Measurements from ENCODE around the gene CACNA1C.

Gene CACNA1C

DNA sequence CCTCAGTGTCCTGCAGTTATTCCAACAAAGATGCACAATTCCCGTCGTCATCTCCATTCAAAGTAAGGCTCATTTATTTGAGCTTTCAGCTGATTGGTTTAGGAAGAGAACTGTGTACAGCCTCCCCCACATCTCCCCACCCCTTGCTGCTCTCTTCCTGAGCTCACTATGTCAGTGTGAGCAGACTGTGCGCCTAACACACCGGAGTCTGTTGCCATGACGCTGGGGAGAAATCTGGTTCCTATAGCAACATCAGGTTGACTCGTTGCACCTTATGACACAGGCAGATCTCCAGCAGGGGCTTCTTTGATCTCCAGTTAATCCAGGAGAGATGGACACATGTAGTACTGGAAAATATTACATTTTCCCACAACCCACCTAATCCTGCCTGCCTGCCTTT is 319.4 kb downstream of the CACNA1C start:
- H3K27ac ChIP-seq = no peak overlapping the region

DNA sequence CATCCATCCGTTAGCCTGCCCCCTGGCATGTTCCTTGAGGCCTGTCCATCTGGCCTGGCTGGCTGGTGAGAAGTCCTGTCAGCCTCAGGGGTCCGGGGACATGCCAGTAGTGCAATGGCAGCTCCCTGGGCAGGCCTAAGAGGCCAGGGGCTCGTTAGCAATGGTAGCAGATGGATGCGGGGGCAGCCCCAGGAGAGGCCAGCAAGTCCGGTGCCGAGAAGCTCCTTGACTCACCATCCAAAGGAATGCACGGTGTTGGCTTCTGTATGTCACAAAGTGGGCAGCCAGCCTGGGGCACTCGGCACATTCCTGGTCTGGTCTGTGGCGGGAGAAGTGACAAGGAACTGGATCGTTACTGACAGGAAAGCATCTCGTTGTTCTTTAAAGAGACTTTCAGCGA is 319.9 kb downstream of the CACNA1C start:
- no peak overlapping the region for H3K27ac ChIP-seq
- DNase-seq (ENCODE audit: low read depth, low spot score) = no peak

More for the DNA sequence above, 319.4 kb downstream of the CACNA1C start:
- DNase-seq (ENCODE audit: low read depth, low spot score) = no peak

DNA sequence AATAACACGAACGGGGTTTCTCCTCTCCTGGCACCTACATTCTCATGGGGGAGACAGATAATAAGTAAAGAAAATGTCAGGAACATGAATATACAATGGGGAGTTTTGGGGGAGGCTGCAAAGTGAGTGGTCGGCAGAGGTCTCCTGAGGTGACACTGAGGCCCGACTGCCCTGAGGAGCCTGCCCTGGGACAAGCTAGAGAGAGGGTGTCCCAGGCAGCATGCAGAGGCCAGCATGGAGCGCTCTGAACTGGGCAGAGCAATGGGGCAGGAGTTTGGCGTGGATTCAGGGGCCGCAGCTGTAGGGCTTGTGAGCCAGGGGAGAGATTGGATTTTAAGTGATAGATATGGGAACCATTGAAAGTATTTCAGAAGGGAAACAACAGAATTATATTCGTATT is 320.5 kb downstream of the CACNA1C start:
- no peak overlapping the region for H3K27ac ChIP-seq
- DNase-seq (ENCODE audit: low read depth, low spot score) = no peak

DNA sequence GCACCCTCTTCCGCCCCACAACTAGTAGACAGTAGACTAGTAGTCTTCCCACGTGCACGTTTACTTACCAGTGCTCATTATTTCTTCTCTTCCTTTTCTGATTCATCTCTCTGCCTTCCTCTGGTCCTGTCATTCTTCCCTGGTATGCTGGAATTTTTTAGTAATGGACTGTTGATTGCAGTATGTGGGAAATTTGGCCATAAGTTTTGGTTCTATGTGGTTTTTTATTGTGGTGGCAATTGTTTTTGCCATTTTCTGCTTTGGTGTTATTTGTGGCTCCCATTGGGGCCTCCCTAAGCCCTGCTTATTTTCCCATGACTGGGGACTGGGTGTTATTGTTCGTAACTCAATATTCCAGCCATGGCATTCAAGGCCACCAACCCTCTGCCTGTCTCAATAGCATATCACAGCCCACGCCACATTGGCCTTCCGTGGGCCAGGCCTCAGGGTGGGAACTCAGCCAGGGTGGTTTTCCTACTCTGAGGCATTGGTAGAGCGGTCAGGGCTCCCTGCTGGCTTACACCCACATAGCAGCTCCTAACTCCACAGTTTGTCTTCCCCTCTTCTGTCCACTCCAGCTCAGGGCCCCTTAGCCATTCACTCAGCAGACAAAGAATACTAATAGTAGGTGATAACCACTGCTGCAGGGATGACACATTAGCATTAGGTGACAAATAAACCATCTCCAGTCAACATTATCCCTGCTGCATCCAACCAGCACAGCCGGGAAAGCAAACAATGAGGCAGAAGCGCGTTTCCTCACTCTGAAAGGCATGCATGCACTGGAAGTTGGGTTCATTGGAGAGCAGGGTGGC is 321.5 kb downstream of the CACNA1C start:
- no peak for DNase-seq (ENCODE audit: low read depth, low spot score)
- H3K27ac ChIP-seq = no peak overlapping the region

DNA sequence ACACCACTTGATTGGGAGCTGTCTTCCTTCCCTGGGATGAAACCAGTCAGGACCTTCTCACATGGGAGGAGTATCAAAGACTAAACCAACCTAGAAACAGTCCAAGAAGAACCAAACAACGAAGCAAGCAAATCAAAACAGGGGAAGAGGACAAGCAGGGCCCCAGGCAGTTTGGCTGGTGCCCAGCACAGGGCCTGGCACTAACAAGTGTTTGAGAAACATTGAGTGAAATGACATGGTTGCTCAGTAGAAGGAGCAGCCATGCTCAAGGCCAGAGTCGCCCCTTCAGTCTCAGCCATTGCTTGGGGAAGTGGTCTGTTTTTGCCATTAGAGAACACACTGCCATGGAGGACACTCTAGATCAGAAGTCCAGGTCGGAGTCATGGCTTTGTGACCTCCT is 323.1 kb downstream of the CACNA1C start:
- no peak for DNase-seq (ENCODE audit: low read depth, low spot score)
- no peak overlapping the region for H3K27ac ChIP-seq

DNA sequence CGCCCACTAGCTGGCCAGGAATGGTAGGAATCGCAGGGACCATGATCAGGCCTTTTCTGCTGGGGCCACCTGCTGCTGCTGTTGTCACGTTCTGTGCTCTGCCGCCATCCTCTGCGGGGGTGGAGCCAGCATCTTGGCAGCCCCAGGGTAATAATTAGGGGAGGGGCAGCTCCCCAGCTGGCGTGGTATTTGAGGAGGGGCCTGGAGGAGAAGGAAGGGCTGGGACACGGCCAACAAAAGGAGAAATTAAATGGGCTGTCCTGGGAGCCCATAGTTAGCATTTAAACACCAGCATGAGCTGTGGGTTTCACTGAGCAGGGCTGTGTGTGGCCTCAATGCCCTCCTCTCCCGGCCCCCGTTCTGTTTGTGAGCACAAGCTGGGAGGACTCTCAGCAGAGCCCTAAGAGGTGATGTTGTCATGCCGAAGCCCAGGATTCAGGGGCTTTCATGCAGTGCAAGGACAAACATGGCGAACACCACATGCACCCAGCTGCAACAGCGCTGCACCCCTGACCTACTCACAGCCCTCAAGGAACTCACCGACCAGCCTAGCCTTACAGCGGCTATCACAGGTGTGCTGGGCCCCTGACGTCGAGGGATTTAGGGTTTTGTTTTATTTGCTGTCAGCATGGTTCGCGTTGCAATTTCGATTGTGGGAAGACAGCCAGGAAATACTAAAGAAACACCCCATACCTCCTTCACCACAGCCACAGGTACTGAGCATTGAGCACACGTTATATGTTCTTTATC is 324.3 kb downstream of the CACNA1C start:
- no peak overlapping the region for H3K27ac ChIP-seq
- no peak for DNase-seq (ENCODE audit: low read depth, low spot score)

DNA sequence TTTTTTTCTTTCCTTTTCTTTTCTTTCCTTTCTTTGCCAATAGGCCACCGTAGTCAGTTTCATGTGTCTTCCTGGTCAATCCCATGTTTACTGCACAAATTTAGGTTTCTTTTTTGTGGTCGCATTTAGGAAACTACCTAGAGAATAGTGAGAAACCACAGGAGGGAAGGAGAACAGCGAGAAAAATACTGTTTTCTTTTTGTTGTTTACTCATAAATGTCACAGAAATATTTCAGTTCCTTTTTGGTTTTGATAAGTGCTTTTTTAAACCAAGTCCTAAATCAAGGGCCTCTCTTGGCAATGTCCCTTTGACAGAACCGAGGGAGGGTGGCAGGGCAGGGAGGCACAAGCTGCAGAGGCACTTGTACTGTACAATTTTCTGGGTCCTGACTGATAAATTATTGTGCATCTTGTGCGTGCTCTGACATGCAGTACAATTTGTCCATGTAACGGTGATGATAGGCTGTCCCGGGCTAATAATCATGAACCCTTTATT is 326.1 kb downstream of the CACNA1C start:
- no peak for DNase-seq (ENCODE audit: low read depth, low spot score)
- H3K27ac ChIP-seq = no peak overlapping the region

DNA sequence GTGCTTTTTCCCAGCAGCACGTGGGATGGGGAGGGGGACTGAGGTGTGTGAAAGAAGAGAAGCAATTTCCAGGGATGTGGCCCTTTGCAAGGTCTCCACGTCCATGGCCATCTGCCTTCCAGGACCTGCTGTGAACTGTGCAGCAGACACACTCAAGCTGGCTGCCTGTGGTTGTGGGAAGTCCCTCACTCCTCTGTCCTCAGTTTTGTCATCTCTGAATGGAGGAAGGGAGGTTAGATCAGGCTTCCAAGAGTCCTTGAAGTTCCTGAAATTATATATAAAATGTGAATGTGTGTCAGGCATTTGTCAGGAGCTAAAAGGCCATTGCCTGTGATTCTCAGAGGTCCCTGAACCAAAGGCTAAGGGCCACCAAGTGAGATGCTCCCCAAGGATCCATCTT is 328.2 kb downstream of the CACNA1C start:
- no peak for DNase-seq (ENCODE audit: low read depth, low spot score)
- H3K27ac ChIP-seq = no peak overlapping the region

DNA sequence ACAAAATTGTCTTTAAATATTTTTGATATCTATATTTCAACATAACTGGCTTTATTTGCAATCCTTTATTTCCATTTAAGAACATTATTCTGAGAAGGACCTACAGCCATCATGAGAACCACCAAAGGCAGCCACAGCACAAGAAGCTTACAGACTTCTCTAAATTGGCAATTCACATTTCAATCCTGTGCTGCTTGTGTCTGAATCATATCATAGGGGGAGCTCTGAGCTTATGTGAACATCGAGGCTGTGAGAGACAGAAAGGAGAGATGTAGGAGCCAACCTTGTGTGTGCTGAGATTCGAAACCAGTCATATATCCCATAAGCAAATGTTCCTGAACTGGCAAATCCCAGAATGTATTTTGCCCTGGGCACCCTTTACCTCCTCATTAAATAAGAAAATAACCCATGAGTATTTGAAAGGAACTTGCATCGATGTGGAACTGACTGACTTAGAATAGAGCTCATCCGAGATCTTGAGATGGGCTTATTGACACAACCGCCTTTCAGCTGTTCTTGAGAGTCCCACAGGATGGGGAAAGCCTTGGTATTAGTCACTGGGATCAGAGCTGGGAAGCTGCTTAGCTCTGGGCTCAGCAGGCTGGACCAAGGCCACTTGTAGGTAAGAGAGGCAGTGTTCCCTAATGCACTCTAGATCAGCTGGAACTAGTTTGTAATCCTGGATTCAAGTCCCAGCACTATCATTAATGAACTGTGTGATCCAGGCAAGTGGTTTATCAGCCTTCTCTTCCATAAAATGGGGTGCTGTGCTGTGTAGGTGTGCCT is 329.8 kb downstream of the CACNA1C start:
- H3K27ac ChIP-seq = no peak overlapping the region
- no peak for DNase-seq (ENCODE audit: low read depth, low spot score)

DNA sequence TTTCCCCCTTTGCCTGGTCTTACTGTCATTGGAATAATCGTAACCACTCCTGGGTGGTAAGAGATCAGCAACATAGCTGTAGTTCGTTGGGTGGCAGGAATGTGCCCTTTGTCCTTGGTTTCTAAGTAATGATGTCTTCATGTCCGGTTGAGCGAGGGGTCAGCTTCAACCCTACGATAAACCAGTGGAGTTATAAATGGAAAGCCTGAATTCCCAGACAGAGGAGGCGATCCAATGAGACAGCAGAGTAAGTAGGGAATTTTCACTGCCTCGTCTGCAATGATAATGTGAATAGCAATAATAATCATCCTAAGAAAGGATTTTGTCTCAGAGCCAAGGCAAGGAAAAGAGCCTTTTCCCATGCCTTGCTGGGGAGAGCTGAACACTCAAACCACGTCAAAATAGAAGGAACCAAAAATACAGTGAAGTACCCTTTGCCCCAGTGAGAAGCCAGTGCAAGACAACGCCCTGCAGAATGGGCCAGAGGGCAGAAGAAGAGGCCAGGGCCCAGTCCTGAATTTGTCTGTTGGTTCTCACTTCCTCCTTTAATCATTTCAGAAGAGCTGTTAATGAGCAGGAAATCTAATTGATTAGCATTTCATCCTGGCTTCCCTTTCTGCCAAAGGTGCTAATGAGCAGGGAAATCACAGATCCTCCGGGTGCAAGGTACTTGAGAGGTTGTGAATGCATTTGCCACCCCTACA is 330.7 kb downstream of the CACNA1C start:
- DNase-seq (ENCODE audit: low read depth, low spot score) = no peak
- H3K27ac ChIP-seq = no peak overlapping the region

DNA sequence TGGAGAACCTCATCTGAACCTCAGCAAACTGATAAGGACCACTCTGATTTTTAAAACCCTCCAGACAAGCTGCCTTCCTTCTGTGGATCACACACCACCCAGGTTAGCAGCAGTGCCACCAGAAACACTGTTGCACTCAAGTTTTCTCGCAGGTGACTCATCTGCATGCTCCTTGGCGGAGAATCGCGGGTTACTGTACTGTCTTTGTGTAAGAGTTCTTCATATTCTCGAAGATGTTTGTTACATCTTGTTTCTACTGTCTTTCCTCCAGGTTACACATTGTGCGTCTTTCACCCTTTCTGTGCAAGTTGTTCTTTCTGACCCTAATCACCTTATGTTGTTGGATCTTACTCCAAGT is 331.2 kb downstream of the CACNA1C start:
- H3K27ac ChIP-seq = no peak overlapping the region
- DNase-seq (ENCODE audit: low read depth, low spot score) = no peak

DNA sequence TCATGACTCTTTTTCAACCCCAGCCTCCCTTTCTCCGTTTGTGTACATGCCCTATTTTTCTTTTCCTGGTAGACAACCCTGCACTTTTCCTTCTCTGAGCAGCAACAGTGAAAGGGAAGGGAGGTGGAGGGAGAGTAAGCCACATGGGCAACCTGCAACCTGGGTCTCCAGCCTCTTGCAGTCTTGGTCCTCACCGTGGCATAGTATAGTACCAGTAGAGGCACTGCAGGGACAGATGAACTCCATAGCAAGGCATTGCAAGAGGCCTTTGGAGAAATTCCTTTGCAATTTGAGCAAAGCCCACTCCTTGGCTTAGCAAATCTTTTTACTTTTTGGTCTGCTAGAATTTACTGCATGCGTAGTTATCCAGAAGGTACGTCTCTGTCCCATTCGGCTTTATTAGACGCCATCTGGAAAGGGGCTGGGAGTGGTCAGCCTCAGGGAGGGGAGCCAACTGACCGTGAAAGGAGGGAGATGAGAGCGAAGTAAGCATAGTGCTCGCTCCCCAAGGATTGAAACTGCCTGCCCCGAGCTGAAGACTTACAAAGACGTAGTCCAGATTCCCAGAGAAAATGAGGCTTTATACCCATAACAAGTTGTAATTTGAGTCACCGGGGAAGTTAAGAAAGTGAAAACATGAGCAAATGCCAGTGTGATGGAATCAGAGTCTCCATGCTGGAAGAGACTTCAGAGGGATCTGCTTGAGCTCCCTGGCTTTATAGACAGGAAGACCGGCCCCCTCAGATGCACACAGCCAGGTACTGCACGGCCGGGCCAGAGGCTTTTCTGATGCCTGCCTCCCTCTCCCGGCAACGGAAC is 332.0 kb downstream of the CACNA1C start:
- no peak for DNase-seq (ENCODE audit: low read depth, low spot score)

DNA sequence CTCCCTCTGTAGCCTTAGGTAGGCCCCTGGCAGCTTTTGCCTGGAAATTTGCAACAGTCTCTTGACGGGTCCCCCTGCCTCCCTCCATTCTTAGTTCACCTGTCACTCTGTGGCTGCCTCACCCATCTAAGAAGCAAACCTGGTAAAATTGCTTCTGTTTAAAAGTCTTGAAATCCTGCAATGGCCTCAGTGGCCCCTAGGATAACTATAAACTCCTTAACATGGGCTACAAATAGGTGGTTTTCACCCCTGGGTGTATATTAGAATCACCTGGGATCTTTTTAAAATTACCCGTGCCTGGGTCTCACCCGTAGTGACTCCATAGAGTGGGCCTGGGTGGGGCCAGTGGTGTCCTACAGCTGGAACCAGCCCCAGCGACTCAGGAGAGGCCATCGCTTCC is 332.7 kb downstream of the CACNA1C start:
- no peak overlapping the region for H3K27ac ChIP-seq
- no peak for DNase-seq (ENCODE audit: low read depth, low spot score)

More for the DNA sequence above, 332.0 kb downstream of the CACNA1C start:
- H3K27ac ChIP-seq = no peak overlapping the region

DNA sequence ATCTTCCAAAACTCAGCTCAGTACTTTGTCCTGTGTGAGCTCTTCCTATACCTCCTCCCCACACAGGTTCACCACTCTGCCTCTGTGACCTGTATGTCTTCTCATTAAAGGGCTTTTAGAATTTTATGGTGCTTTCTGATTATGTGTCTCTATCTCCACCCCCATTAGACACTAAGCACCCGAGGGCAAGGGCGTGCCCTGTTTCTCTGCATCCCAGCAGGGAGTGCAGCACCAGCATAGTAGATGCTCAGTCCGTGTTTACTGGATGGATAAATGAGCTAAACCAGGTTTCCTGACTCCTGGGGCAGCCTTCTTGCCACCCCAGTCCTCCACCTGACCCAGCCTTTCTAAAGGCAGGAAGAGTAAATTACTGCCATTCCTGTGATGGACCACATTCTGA is 333.8 kb downstream of the CACNA1C start:
- no peak overlapping the region for H3K27ac ChIP-seq
- DNase-seq (ENCODE audit: low read depth, low spot score) = no peak

DNA sequence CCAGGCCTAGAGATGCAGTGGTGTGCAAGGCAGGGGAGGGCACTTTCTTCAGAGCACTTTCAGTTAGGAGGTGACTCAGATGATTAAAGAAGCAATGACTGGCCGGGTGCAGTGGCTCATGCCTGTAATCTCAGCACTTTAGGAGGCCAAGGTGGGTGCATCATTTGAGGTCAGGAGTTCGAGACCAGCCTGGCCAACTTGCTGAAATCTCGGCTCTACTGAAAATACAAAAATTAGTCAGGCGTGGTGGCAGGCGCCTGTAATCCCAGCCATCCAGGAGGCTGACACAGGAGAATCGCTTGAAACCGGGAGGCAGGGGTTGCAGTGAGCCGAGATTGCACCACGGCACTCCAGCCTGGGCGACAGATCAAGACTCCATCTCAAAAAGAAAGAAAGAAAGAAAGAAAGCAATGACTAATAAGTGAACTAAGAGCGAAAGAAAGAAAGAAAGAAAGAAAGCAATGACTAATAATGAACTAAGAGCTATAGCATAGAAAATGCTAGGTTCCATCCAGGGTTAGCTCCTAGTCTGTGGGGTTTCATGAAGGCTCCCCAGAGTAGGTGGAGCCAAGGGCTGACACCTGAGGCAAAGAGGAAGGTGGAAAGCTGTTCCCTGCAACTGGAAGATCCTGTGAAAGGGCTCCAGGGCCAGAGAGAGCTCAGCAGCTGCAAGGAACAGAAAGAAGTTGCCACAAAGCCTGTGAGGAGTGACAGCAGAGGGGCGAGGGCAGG is 334.5 kb downstream of the CACNA1C start:
- no peak for DNase-seq (ENCODE audit: low read depth, low spot score)

DNA sequence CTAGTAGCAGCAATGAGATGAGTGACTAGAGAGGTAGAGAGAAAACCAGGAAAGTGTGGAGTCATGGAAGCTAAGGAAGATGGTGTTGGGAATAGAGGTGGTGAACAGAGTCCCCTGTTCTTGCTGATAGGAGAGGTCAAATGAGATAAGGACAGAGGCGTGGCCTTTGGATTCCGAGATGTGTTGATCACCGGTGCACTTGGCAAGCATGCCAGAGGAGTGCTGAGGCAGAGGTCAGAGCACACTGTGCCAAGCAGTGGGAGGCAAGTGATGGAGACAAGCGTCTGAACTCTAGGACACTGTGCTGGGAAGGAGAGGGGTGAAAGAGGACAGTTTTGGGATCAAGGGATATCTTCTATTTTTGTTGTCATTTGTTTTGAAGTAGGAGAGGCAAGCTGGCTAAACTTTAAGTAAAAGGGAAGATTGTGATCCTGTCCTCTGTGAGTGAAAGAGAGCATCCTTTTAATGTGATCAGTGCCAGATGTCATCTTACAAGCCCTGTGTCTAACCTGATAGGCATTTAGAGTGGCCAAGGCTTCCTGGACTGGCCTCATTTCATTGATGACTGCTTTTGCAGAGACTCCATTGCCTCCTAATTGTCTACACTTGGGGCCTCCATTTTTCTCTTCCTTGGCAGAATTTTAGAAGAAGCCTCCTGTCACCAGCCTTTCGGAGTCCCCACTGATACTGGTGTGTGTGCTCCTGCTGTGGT is 336.4 kb downstream of the CACNA1C start:
- no peak overlapping the region for H3K27ac ChIP-seq
- DNase-seq (ENCODE audit: low read depth, low spot score) = no peak

More for the DNA sequence above, 334.5 kb downstream of the CACNA1C start:
- H3K27ac ChIP-seq = no peak overlapping the region

DNA sequence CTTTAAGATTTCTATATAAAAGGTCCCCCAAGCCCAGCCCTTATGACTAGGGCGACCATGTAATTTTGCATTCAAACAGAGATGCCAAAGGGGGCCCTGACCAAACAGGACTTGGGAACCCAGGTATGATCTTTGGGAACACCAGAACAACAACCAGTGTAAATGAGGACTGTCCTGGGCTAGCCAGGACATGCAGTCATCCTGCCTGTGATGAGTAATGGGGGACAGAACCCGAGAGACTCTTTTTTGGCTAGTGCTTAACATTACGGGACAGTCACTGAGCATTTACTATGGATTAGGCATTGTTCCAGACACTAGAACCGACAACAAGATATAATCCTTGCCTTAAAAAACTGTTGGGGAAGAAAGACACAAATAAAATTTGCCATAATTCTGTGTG is 337.3 kb downstream of the CACNA1C start:
- no peak overlapping the region for H3K27ac ChIP-seq
- no peak for DNase-seq (ENCODE audit: low read depth, low spot score)

DNA sequence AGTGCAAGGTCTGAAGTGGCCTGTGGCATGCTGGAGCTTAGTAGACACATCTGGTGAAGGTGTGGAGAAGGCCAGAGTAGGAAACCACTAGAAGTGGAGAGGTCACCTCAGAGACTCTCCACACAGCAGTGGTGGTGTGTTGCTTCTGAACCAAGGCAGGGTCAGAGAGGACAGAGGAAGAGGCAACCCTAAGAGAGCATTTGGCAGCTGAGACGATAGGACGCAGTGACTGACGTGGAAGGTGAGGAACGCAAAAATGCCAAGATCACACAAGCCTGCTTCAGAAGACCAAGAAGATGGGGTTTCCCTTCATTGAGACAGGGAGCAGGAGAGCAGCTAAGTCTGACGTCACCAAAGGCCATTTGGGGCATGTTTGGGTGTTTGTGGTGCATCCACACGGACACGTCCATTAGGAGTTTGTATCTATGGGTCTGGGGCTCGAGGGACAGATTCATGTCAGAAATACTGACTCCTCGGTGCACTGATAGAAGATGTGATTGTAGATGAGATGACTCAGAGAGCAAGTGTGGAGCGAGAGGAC is 338.1 kb downstream of the CACNA1C start:
- DNase-seq (ENCODE audit: low read depth, low spot score) = no peak
- no peak overlapping the region for H3K27ac ChIP-seq
